GM10248 (cell line): Measurements from ENCODE around the gene SCFD2.
"Not testable (repeated sequence)": the region's sequence is repeated elsewhere in the genome, so short reads cannot be mapped to it uniquely, and the experiment has no call there.

Experiments used
- CTCF ChIA-PET: fragments of 300-600 bp; sonication (Branson Sonifier 250); formaldehyde crosslinking; extraction: SDS; loops from one replicate; lab custom pipeline; 2021; ENCODE audit warnings: antibody characterized with exemption; lab: Yijun Ruan, JAX
- POLR2A ChIA-PET: fragments of 350-650 bp; sonication (Branson Sonifier 250); formaldehyde crosslinking; extraction: SDS; loops from one replicate; lab custom pipeline; 2020; ENCODE audit warnings: antibody characterized with exemption; lab: Yijun Ruan, JAX
- DNase-seq: peaks from one replicate; pipeline ENCODE4 v3.0.0; 2012; ENCODE audit errors: extremely low spot score
- CTCF ChIP-seq: IDR thresholded peaks from 2 replicates; pipeline ENCODE4 v1.5.1; 2012; ENCODE audit warnings: mild to moderate bottlenecking, low read depth; ENCODE audit errors: extremely low read depth, missing control alignments, control extremely low read depth

SCFD2 gene

GRCh38 chr4:53064609-53065008, 301.3 kb downstream of the SCFD2 start:
- TF ChIP-seq CTCF, result no peak
- ChIA-PET CTCF (interaction anchor here (1.5 kb wide), 1 partner anchor 10 kb away, joined by 4 read pairs; no protein-coding TSS in a partner anchor), POLR2A (no interaction called here)
- DNase-seq, result no peak

DNA sequence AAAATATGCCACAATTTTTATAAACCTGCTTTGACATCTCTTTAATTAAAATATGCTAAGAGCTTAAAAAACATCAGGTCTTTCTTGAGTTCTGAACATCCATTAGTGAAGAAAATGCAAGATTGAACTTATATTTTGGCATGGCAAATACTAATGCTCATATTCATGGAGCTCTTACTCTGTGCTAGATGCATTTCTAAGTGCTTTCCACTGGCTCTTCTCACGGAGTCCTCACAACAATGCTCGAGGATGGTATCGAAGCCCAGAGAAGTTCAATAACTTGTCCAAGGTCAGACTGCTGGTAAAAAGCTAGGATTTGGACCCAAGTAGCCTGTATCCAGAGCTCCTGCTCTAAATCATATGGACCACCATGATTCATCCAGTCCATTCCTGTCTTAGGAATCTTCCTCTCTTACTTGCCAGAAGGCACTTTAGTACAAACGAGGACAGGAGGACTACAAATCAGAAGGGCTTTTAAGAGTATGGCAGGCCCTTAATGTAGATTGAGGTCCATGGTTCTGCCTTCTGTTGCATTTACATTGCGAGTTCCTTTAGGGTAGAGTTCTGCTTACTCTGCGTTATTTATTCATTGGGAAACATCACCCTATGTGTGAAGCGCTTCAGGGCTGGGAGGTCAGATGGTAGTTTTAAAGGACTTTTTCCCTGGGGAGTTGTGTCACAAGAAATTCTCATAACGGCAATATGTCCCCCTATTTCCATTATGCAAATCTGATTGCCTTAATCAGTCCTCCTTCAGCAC, 304.6 kb downstream of the SCFD2 start:
- no peak for TF ChIP-seq CTCF
- ChIA-PET POLR2A (no interaction called here), CTCF (no interaction called here)
- DNase-seq, result no peak

DNA sequence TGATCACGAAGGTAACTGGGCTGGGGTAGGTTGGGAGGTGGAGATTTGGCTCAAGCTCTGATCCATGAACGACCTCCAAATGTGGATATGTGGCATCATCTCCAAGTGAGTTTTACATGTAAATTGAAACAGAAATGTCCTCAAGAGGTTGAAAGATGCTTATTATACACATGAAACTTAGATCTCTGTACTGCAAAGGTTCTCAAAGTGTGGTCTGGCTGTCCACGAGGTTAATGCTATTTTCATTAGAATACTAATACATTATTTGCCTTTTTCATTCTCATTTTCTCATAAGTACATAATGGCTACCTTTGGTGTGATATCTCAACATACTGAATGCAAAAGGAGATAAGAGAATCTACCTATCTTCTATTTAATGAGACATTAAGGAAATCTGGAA, 305.6 kb downstream of the SCFD2 start:
- CTCF ChIA-PET, result no interaction called here
- POLR2A ChIA-PET, result no interaction called here
- no peak for DNase-seq
- TF ChIP-seq CTCF, result no peak

DNA sequence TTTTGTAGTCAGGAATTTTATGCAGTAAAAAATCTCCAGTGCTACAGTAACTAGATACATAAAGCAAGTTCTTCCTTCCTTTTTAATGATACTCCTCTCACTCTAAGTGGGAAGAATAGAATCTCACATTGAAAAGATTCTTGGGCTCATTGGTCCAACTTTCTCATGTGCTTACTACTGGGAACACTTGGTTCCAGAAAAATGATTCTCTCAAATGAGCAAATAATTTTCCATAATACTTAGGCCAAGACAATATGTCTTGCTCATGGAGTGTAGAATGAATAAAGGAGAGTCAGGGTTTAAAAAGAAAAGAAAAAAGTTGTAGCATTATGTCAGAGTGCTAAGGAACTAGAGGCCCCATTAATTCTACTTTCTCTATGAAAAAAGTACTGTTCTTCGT, 306.0 kb downstream of the SCFD2 start:
- POLR2A ChIA-PET, result no interaction called here
- CTCF ChIA-PET, result no interaction called here
- no peak for TF ChIP-seq CTCF
- DNase-seq, result no peak

- TF ChIP-seq CTCF, result no peak
- ChIA-PET POLR2A (no interaction called here), CTCF (no interaction called here)
- no peak for DNase-seq
Measured at GRCh38 chr4:53059256-53059655, 306.6 kb downstream of the SCFD2 start.

- ChIA-PET CTCF (no interaction called here), POLR2A (no interaction called here)
- no peak for TF ChIP-seq CTCF
- no peak for DNase-seq
Measured at GRCh38 chr4:53057679-53058078, 308.2 kb downstream of the SCFD2 start.

- POLR2A ChIA-PET, DNase-seq, CTCF ChIA-PET: not testable (repeated sequence)
Measured at GRCh38 chr4:53057108-53057507, 308.8 kb downstream of the SCFD2 start.
